Putamen (tissue), 1 donor: Measurements from ENCODE around the gene LONP1.

Experiments
- DNase-seq: peaks from one replicate; pipeline ENCODE4 v3.0.0-alpha.2; 2016; ENCODE audit warnings: low spot score

Gene LONP1

DNA sequence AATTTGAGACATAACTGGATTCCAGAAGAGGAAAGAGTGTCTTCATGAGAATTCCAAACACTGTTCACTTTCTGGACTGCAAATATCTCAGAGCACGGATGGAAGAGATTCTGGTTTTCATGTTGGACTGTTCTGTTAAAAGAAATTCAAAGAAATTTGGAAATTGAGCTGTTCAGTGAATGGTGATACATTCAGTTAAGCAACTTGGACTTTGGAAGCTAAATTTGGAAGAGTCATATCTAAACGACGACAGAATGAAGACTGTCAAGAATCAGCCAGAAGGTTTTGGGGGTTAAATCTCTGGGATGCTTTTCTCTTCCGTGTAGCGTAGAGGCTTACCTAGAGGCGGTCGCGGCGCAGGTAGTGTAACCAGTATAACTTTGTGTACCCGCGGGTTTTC is 71.5 kb downstream of the LONP1 start:
- DNase-seq, result no peak

DNA sequence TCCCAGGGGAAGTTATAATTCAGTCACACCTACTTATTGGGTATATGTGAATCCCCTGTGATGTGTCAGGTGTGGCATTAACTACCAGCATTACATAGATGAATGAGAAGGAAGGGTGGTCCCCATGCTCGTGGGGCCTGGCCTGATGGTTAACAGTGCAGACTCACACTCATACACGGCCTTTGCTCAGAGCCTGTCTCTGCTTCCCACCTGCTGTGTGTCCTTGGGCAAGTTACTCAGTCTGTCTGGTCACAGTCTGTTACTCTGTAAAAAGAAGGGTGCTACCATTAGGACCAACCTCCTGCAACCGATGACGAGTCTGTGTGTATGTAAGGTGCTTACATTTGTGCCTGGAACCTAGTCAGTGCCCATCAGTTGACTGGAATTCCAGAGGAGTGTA is 73.2 kb downstream of the LONP1 start:
- DNase-seq, result no peak

DNA sequence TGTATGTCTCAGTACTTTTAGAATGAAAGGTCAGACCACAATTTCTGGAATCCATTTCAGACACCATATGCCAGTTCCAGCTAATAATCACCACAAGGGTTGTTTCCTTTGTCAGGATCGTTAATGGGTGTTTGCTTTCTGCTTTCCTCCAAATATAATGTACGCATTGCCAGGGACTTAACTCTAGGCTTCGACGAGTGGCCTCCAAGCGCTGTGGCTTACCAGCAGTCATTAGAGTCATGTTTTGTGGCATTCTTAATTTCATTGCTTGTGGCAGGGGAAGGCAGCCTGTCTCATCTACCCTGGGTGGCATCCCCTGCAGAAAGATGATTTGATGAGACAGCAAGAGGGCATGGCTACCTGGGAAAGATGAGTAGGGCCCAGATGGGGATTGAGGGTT is 74.5 kb downstream of the LONP1 start:
- no peak for DNase-seq

DNA sequence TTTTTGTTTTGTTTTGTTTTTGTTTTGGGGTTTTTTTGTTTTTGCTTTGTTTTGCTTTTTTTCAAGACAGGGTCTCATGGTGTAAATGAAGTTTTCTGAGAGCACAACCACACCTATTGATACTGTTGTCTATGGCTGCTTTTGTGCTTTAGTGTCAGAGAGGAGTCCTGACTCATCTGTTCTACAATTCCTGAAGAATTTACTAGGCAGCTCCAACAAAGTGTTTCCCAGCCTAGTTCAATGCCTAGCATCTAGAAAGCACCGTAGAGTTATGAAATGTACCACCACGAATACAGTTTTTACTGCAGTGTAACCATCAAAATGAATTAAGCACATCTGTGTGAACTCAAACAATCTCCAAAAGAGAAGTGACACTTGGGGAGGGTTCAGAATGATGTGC is 75.9 kb downstream of the LONP1 start:
- no peak for DNase-seq

DNA sequence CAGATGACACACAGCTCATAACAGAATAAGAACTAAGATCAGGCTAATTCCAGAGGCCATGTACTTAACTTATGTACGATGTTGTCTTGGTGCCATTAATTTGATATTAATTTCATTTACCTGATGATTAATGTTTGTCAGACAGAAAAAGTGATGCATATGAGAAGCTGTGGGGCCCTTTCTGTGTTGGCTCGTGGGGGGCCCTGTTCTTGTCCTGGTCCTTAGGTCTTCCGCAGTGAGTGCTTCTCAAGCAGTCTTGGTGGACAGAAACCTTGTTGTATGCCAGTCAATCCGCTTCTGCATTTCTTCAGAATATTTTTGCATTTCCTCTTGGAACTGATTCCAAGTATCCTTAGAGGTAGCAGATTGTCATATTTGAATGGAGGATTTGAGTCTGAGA is 76.9 kb downstream of the LONP1 start:
- no peak for DNase-seq

DNA sequence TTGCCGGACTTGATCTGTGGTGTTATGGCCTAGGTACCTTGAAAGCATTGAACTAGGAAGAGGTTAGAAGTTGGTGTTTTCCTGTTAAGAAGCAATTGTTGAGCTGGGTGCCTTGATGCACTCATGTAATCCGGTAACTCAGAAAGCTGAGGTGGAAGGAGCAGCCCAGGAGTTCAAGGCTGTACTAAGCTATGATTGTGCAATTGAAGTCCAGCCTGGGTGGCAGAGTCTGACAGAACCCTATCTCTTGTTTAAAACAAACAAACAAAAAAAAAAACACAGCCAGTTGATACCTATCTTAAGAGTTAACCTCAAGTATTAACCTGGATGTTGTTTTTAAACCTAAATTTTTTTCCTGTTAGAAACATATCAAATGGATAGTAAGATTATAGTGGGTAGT is 77.7 kb downstream of the LONP1 start:
- DNase-seq, result no peak
